HCT116 (cell line): Measurements from ENCODE around the gene ELP5. TPM values are rescaled to one million over a fixed set of nuclear protein-coding genes. Genes with fewer than 3 reads are reported as not detected.
A peak's percentile ranks its signal among the peaks of the same experiment; 100 is the strongest.
"Not testable (repeated sequence)": the region's sequence is repeated elsewhere in the genome, so short reads cannot be mapped to it uniquely, and the experiment has no call there.

Experiments used
- ATAC-seq: fragments of 200-7000 bp; cut with Tn5 transposase; 2 replicates; pipeline ENCODE4 v1.9.1; 2020; ENCODE audit warnings: mild to moderate bottlenecking, moderate library complexity
- BruUV-seq: library from RNA; stranded (reverse); fragments of 400-500 nt; replicated peaks from 2 replicates; lab custom pipeline; 2021; lab: Mats Ljungman, UMichigan
- CTCF ChIA-PET: fragments of 300-600 bp; sonication (Branson Sonifier 250); formaldehyde crosslinking; loops from one replicate; lab custom pipeline; 2021; ENCODE audit warnings: antibody characterized with exemption; lab: Charles Lee
- POLR2A ChIA-PET: fragments of 300-600, 350-600 bp; sonication (Branson Sonifier 250); formaldehyde crosslinking; loops from one replicate; lab custom pipeline; 2021; ENCODE audit warnings: antibody characterized with exemption; lab: Charles Lee
- RAD21 ChIA-PET, 2 experiments: fragments of 300-600 bp; sonication (Branson Sonifier 250); formaldehyde crosslinking; loops; one replicate each; lab custom pipeline; 2023; ENCODE audit warnings: low total read pairs in 2 of 2; ENCODE audit not compliant: uncharacterized antibody in 2 of 2, unreplicated experiment in 2 of 2, low non-redundant PET in 1 of 2; lab: Charles Lee
- DNase-seq: peaks from one replicate; pipeline ENCODE4 v3.0.0-alpha.2; 2010; ENCODE audit warnings: low read depth, low spot score
- H2AFZ ChIP-seq: fragments of 200-600 bp; shearing (Covaris generic), sonication (generic); 2 replicates; pipeline ENCODE4 v1.6.1; 2017; ENCODE audit warnings: low read depth, mixed run types, mixed read lengths, antibody characterized with exemption, low read length; ENCODE audit not compliant: poor library complexity, severe bottlenecking
- H3K27ac ChIP-seq: 2 replicates; pipeline ENCODE4 v1.5.1; 2012; ENCODE audit warnings: low read depth, low read length
- H3K27me3 ChIP-seq: fragments of 200-600 bp; sonication (generic); 2 replicates; pipeline ENCODE4 v1.6.1; 2016; ENCODE audit warnings: mixed run types, low read length, mixed read lengths; ENCODE audit not compliant: insufficient read depth
- H3K36me3 ChIP-seq, 2 experiments: fragments of 200-500 bp in 1 of 2; fragments of 200-600 bp in 1 of 2; sonication (Bioruptor generic) in 1 of 2; sonication (generic) in 1 of 2; 2 replicates each; pipeline versions ENCODE4 v1.5.1 to v1.6.1; 2014 to 2016; ENCODE audit warnings: low read length in 2 of 2, inconsistent platforms in 1 of 2, mixed read lengths in 1 of 2, mixed run types in 1 of 2; ENCODE audit not compliant: insufficient read depth in 2 of 2, control insufficient read depth in 1 of 2
- H3K4me1 ChIP-seq, 2 experiments: fragments of 200-600 bp in 1 of 2; sonication (generic) in 1 of 2; 2 replicates each; pipeline versions ENCODE4 v1.5.1 to v1.6.1; 2012 to 2017; ENCODE audit warnings: low read length in 2 of 2, inconsistent platforms in 1 of 2, mild to moderate bottlenecking in 1 of 2, mixed read lengths in 1 of 2, mixed run types in 1 of 2, moderate library complexity in 1 of 2; ENCODE audit not compliant: insufficient read depth in 2 of 2, control insufficient read depth in 1 of 2
- H3K4me2 ChIP-seq: fragments of 200-600 bp; sonication (generic); 2 replicates; pipeline ENCODE4 v1.6.1; 2017; ENCODE audit warnings: mixed run types, low read length, mixed read lengths
- H3K4me3 ChIP-seq, 2 experiments: fragments of 200-600 bp in 1 of 2; sonication (generic) in 1 of 2; replicated peaks in 1 of 2; 2 replicates each; pipeline ENCODE4 v1.5.1; 2011 to 2016; ENCODE audit warnings: low read length in 2 of 2, control low read depth in 1 of 2, low read depth in 1 of 2, mild to moderate bottlenecking in 1 of 2, mixed read lengths in 1 of 2, mixed run types in 1 of 2
- H3K79me2 ChIP-seq: fragments of 200-600 bp; sonication (generic); 2 replicates; pipeline ENCODE4 v1.6.1; 2017; ENCODE audit warnings: mild to moderate bottlenecking, mixed run types, low read length, moderate library complexity, mixed read lengths; ENCODE audit not compliant: insufficient read depth
- H3K9ac ChIP-seq: fragments of 200-600 bp; sonication (generic); 2 replicates; pipeline ENCODE4 v1.6.1; 2016; ENCODE audit warnings: low read length, mixed read lengths
- H3K9me2 ChIP-seq: fragments of 200-600 bp; sonication (generic), shearing (Covaris generic); 2 replicates; pipeline ENCODE4 v1.6.1; 2017; ENCODE audit warnings: mixed run types, mild to moderate bottlenecking, moderate library complexity; ENCODE audit not compliant: insufficient read depth
- H3K9me3 ChIP-seq, 2 experiments: fragments of 200-500 bp in 1 of 2; fragments of 200-600 bp in 1 of 2; sonication (Bioruptor generic) in 1 of 2; sonication (generic) in 1 of 2; 2 replicates each; pipeline ENCODE4 v1.6.1; 2014 to 2017; ENCODE audit warnings: low read length in 2 of 2, mixed read lengths in 2 of 2, inconsistent platforms in 1 of 2, low read depth in 1 of 2, mild to moderate bottlenecking in 1 of 2, mixed run types in 1 of 2, moderate library complexity in 1 of 2; ENCODE audit not compliant: control insufficient read depth in 1 of 2, insufficient read depth in 1 of 2
- H4K20me1 ChIP-seq: fragments of 200-600 bp; sonication (generic), shearing (Covaris generic); 2 replicates; pipeline ENCODE4 v1.6.1; 2017; ENCODE audit warnings: mixed run types, mild to moderate bottlenecking, moderate library complexity; ENCODE audit not compliant: insufficient read depth
- EZH2phosphoT487 ChIP-seq: fragments of 200-600 bp; IDR thresholded peaks from 2 replicates; pipeline ENCODE4 v1.6.1; 2018; ENCODE audit warnings: antibody characterized with exemption, borderline replicate concordance
- FOSL1 ChIP-seq: IDR thresholded peaks from 2 replicates; pipeline ENCODE4 v1.6.1; 2012; ENCODE audit warnings: low read depth
- SRF ChIP-seq: IDR thresholded peaks from 2 replicates; pipeline ENCODE4 v1.6.1; 2012; ENCODE audit warnings: low read depth
- ZBTB33 ChIP-seq: IDR thresholded peaks from 2 replicates; pipeline ENCODE4 v1.6.1; 2011; ENCODE audit warnings: mild to moderate bottlenecking, low read length, moderate library complexity; ENCODE audit not compliant: insufficient replicate concordance; ENCODE audit errors: extremely low read depth
- intact Hi-C: fragments of 100-400 bp; cut with micrococcal nuclease; formaldehyde crosslinking; loops from 2 replicates; pipeline ENCODE4 v1.10.0; 2022
- total RNA-seq: library from RNA; stranded (reverse); gene quantifications from one replicate; pipeline ENCODE4 v1.2.1, GENCODE V29; 2021; ENCODE audit not compliant: unreplicated experiment

Gene ELP5
- total RNA-seq, 1 experiment from 2014 or later = 81.7 TPM

DNA sequence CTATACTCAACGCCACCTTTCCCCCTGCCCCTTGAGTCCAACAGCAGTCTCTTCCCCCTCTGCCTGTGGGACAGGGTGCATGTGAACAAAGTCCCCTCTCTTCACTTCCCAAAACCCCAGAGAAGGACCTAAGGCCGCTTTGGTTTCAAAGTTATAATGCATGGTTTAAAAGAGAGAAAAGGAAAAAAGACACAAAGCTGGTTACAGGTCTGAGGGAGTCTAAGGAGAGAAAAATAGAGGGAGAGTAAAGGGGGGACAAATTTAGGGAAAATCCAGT, 8.6 kb upstream of the ELP5 start:
- intact Hi-C loops = no loop called here
- peak overlapping the region; percentile 92 for H3K27ac ChIP-seq
- peaks cover 19 to 36% of the 10 kb centered on the region in 2 experiments; a peak in 3 of 4 replicates for H3K36me3 ChIP-seq
- no peak overlapping the region for H2AFZ ChIP-seq
- no peaks in the 10 kb centered on the region for H4K20me1 ChIP-seq
- peak overlapping the region; percentile 93 to 97 for H3K4me3 ChIP-seq
- peak overlapping the region; percentile 79 for H3K4me2 ChIP-seq
- H3K27me3 ChIP-seq = no peaks in the 10 kb centered on the region
- H3K4me1 ChIP-seq = peaks cover 17 to 34% of the 10 kb centered on the region in 2 experiments
- TSS peak; percentile 70 for BruUV-seq
- POLR2A ChIA-PET = interaction anchor here (1.2 to 2.9 kb wide), 4 partner anchors 9 to 29 kb away, joined by 3 to 13 read pairs (median 8); partner anchors contain the start of genes ACADVL, DLG4 and DVL2
- H3K9me2 ChIP-seq = no peaks in the 10 kb centered on the region
- TF ChIP-seq EZH2phosphoT487 = no peak
- no peak for TF ChIP-seq ZBTB33
- no peak for TF ChIP-seq SRF
- TF ChIP-seq FOSL1 = no peak
- CTCF ChIA-PET = no interaction called here
- H3K9me3 ChIP-seq = no peaks in the 10 kb centered on the region
- RAD21 ChIA-PET = no interaction called here
- H3K79me2 ChIP-seq = peaks cover 53% of the 10 kb centered on the region
- ATAC-seq = no peak
- DNase-seq = no peak
- peak overlapping the region; percentile 85 for H3K9ac ChIP-seq

- H3K4me1 ChIP-seq = peaks cover 17 to 35% of the 10 kb centered on the region in 2 experiments
- H3K9ac ChIP-seq, RAD21 ChIA-PET, intact Hi-C loops, H3K27me3 ChIP-seq, POLR2A ChIA-PET, ATAC-seq, H3K9me2 ChIP-seq, H3K9me3 ChIP-seq, H2AFZ ChIP-seq, BruUV-seq, CTCF ChIA-PET, H3K4me3 ChIP-seq, H4K20me1 ChIP-seq, DNase-seq: not testable (repeated sequence)
- H3K27ac ChIP-seq = peak overlapping the region; percentile 92; the same call in 1 of the 2 replicates
- H3K79me2 ChIP-seq = peaks cover 54% of the 10 kb centered on the region
- peaks cover 19 to 36% of the 10 kb centered on the region in 2 experiments; a peak in 3 of 4 replicates for H3K36me3 ChIP-seq
- H3K4me2 ChIP-seq = peak overlapping the region; percentile 79; the same call in 1 of the 2 replicates
These were observed 8.2 kb upstream of the ELP5 start for GRCh38 chr17:7243838-7244237.
